Tibial nerve (tissue), 4 donors: ENCODE results near the gene RASAL2.

ENCODE experiments used
- EP300 ChIP-seq, 2 donors: sonication (generic); formaldehyde crosslinking; IDR thresholded peaks; one replicate each; pipeline ENCODE4 v1.6.1; 2017; ENCODE audit warnings: antibody characterized with exemption in 2 of 2, mild to moderate bottlenecking in 1 of 2
- POLR2A ChIP-seq, 2 donors: fragments of 450-650 bp; IDR thresholded peaks; one replicate each; pipeline ENCODE4 v1.6.1; 2017; ENCODE audit warnings: antibody characterized with exemption in 2 of 2, mild to moderate bottlenecking in 2 of 2, moderate library complexity in 2 of 2
- TF ChIP-seq, protein P1 (sequence below), 5 experiments: fragments of 200-600 bp in 3 of 5; fragments of 450-650 bp in 2 of 5; sonication (generic) in 3 of 5; IDR thresholded peaks; one replicate each; pipeline ENCODE4 v1.5.1; 2016 to 2019; ENCODE audit warnings: antibody characterized with exemption in 5 of 5, mild to moderate bottlenecking in 3 of 5, moderate library complexity in 2 of 5

DNA sequence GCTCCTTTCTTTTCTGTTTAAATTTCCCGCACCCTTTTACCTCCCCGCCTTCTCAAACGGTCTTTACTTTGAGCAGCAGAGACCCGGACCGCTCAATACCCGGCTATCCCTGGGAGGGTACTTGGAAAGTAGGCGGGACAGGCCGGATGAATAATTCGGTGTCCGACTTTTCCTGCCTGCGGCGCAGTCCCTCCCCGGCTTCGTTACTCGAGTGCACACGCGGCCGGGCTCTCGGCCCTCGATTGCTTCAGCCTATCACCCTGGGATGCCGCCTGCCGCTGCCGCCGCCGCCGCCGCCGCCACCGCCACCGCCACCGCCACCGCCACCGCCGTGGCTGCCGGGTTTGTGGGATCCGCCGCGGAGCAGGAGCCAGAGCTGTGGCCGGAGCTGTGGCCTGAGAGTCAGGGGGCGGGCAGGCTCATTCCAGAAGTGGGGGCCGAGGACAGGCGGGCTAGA, 382 bp upstream of the RASAL2 start:
- peak in 1 of 2 donors; percentile 13 for TF ChIP-seq POLR2A (IDR thresholded peaks at IDR 0.05)
- TF ChIP-seq, protein P1, sequence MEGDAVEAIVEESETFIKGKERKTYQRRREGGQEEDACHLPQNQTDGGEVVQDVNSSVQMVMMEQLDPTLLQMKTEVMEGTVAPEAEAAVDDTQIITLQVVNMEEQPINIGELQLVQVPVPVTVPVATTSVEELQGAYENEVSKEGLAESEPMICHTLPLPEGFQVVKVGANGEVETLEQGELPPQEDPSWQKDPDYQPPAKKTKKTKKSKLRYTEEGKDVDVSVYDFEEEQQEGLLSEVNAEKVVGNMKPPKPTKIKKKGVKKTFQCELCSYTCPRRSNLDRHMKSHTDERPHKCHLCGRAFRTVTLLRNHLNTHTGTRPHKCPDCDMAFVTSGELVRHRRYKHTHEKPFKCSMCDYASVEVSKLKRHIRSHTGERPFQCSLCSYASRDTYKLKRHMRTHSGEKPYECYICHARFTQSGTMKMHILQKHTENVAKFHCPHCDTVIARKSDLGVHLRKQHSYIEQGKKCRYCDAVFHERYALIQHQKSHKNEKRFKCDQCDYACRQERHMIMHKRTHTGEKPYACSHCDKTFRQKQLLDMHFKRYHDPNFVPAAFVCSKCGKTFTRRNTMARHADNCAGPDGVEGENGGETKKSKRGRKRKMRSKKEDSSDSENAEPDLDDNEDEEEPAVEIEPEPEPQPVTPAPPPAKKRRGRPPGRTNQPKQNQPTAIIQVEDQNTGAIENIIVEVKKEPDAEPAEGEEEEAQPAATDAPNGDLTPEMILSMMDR (IDR thresholded peaks at IDR 0.05): peak in 1 of 5 experiments; percentile 6
- TF ChIP-seq EP300 (IDR thresholded peaks at IDR 0.05): peak in 1 of 2 donors; percentile 32
